Large intestine (tissue), 3 donors: ENCODE measurements around the gene PERCC1. TPM values are rescaled to one million over a fixed set of nuclear protein-coding genes. Genes with fewer than 3 reads are reported as not detected.
"Not testable (repeated sequence)": the region's sequence is repeated elsewhere in the genome, so short reads cannot be mapped to it uniquely, and the experiment has no call there.

ENCODE experiments used
- DNase-seq, 2 donors: peaks; one replicate each; pipeline versions ENCODE4 v3.0.0 to v3.0.0-alpha.2; 2013
- H3K27ac ChIP-seq: one replicate; pipeline ENCODE4 v1.5.1; 2013; ENCODE audit warnings: low read length
- H3K27me3 ChIP-seq: 2 replicates; pipeline ENCODE4 v1.6.1; 2013; ENCODE audit warnings: low read length; ENCODE audit not compliant: control insufficient read depth, insufficient read depth
- H3K36me3 ChIP-seq: 2 replicates; pipeline ENCODE4 v1.6.1; 2013; ENCODE audit warnings: low read length; ENCODE audit not compliant: control insufficient read depth, insufficient read depth
- H3K4me1 ChIP-seq: one replicate; pipeline ENCODE4 v1.6.1; 2013; ENCODE audit warnings: low read length; ENCODE audit not compliant: control insufficient read depth, insufficient read depth
- H3K4me3 ChIP-seq: one replicate; pipeline ENCODE4 v1.5.1; 2013; ENCODE audit warnings: low read length
- H3K9me3 ChIP-seq: one replicate; pipeline ENCODE4 v1.6.1; 2013; ENCODE audit warnings: mild to moderate bottlenecking, low read depth, low read length, moderate library complexity; ENCODE audit not compliant: control insufficient read depth
- WGBS: methylation state at CpG from one replicate; pipeline ENCODE4 v1.1.5; 2013; ENCODE audit warnings: low lambda C conversion rate; ENCODE audit not compliant: insufficient coverage; 5-methylcytosine and 5-hydroxymethylcytosine counted together
- polyA plus RNA-seq: library from polyadenylated mRNA; unstranded; fragments of 120-200 nt; gene quantifications from one replicate; pipeline ENCODE4 v1.2.1, GENCODE V29; 2013

Gene PERCC1
- polyA plus RNA-seq, 1 donor, result 1.3 TPM

- no peak overlapping the region for H3K4me3 ChIP-seq
- H3K4me1 ChIP-seq, result peaks cover 4% of the 10 kb centered on the region
- peaks cover 4% of the 10 kb centered on the region for H3K27me3 ChIP-seq
- DNase-seq, result no peak
- H3K27ac ChIP-seq, result no peak overlapping the region
- H3K9me3 ChIP-seq, result peaks cover 3% of the 10 kb centered on the region
- H3K36me3 ChIP-seq, result no peaks in the 10 kb centered on the region
- WGBS, result no CpG with 5 or more reads among the region's 22 CpGs
Measured at GRCh38 chr16:1433756-1434155, 2.9 kb downstream of the PERCC1 start.

GRCh38 chr16:1434644-1435592, 4.0 kb downstream of the PERCC1 start:
- no peak overlapping the region for H3K4me3 ChIP-seq
- H3K9me3 ChIP-seq, result peaks cover 3% of the 10 kb centered on the region
- H3K27ac ChIP-seq, result no peak overlapping the region
- peaks cover 4% of the 10 kb centered on the region for H3K27me3 ChIP-seq
- DNase-seq, result no peak
- no CpG with 5 or more reads among the region's 40 CpGs for WGBS
- H3K4me1 ChIP-seq, result peaks cover 4% of the 10 kb centered on the region
- no peaks in the 10 kb centered on the region for H3K36me3 ChIP-seq

GRCh38 chr16:1435921-1436697, 5.2 kb downstream of the PERCC1 start:
- DNase-seq, result peak in 1 of 2 donors; percentile 23
- H3K4me3 ChIP-seq, result no peak overlapping the region
- 75% methylated on average over 2 of the region's 32 CpGs for WGBS
- H3K27ac ChIP-seq, result no peak overlapping the region
- no peaks in the 10 kb centered on the region for H3K27me3 ChIP-seq
- no peaks in the 10 kb centered on the region for H3K36me3 ChIP-seq
- H3K9me3 ChIP-seq, result peaks cover 3% of the 10 kb centered on the region
- no peaks in the 10 kb centered on the region for H3K4me1 ChIP-seq

GRCh38 chr16:1436731-1437355, 6.0 kb downstream of the PERCC1 start:
- Histone ChIP-seq H3K27me3 (no peaks in the 10 kb centered on the region), H3K4me3 (no peak overlapping the region), H3K9me3 (peaks cover 3% of the 10 kb centered on the region), H3K36me3 (no peaks in the 10 kb centered on the region), H3K4me1 (no peaks in the 10 kb centered on the region), H3K27ac (no peak overlapping the region)
- no peak for DNase-seq
- no CpG with 5 or more reads among the region's 47 CpGs for WGBS

- peaks cover 3% of the 10 kb centered on the region for H3K9me3 ChIP-seq
- WGBS, result no CpG with 5 or more reads among the region's 22 CpGs
- no peaks in the 10 kb centered on the region for H3K36me3 ChIP-seq
- no peak overlapping the region for H3K4me3 ChIP-seq
- H3K27me3 ChIP-seq, result no peaks in the 10 kb centered on the region
- no peak for DNase-seq
- no peaks in the 10 kb centered on the region for H3K4me1 ChIP-seq
- H3K27ac ChIP-seq, result no peak overlapping the region
Measured at GRCh38 chr16:1437606-1438005, 6.7 kb downstream of the PERCC1 start.

- H3K27ac ChIP-seq, result no peak overlapping the region
- H3K36me3 ChIP-seq, result no peaks in the 10 kb centered on the region
- H3K4me1 ChIP-seq, result no peaks in the 10 kb centered on the region
- DNase-seq, result no peak
- no peak overlapping the region for H3K4me3 ChIP-seq
- H3K9me3 ChIP-seq, result no peaks in the 10 kb centered on the region
- H3K27me3 ChIP-seq, result no peaks in the 10 kb centered on the region
- whole genome bisulfite sequencing, result no CpG with 5 or more reads among the region's 35 CpGs
Measured at GRCh38 chr16:1438229-1439057, 7.6 kb downstream of the PERCC1 start.

GRCh38 chr16:1439058-1439698, 8.3 kb downstream of the PERCC1 start:
- H3K36me3 ChIP-seq, result no peaks in the 10 kb centered on the region
- H3K27me3 ChIP-seq, result no peaks in the 10 kb centered on the region
- no CpG with 5 or more reads among the region's 27 CpGs for WGBS
- no peak for DNase-seq
- no peaks in the 10 kb centered on the region for H3K4me1 ChIP-seq
- H3K27ac ChIP-seq, result no peak overlapping the region
- H3K4me3 ChIP-seq, result no peak overlapping the region
- no peaks in the 10 kb centered on the region for H3K9me3 ChIP-seq

- not testable (repeated sequence) for H3K4me1 ChIP-seq, H3K36me3 ChIP-seq, H3K27me3 ChIP-seq, H3K27ac ChIP-seq, H3K9me3 ChIP-seq, H3K4me3 ChIP-seq, DNase-seq
- no CpG with 5 or more reads among the region's 4 CpGs for WGBS
Measured at GRCh38 chr16:1439699-1440074, 8.8 kb downstream of the PERCC1 start.

GRCh38 chr16:1441391-1441829, 10.5 kb downstream of the PERCC1 start:
- Histone ChIP-seq H3K36me3 (peaks cover 5% of the 10 kb centered on the region), H3K4me1 (no peaks in the 10 kb centered on the region), H3K4me3 (no peak overlapping the region), H3K27ac (no peak overlapping the region), H3K27me3 (no peaks in the 10 kb centered on the region), H3K9me3 (no peaks in the 10 kb centered on the region)
- no peak for DNase-seq
- no CpG with 5 or more reads among the region's 22 CpGs for WGBS
